Testis (tissue), 2 donors: ENCODE data around the gene NRCAM.

ENCODE experiments used
- CTCF ChIP-seq, 3 experiments: fragments of 450-650 bp in 2 of 3; fragments of 200-600 bp in 1 of 3; sonication (generic) in 1 of 3; IDR thresholded peaks; one replicate each; pipeline ENCODE4 v1.5.1; 2016 to 2019; ENCODE audit warnings: antibody characterized with exemption in 3 of 3, mild to moderate bottlenecking in 2 of 3, moderate library complexity in 1 of 3
- POLR2A ChIP-seq: fragments of 450-650 bp; IDR thresholded peaks from one replicate; pipeline ENCODE4 v1.6.1; 2017; ENCODE audit warnings: antibody characterized with exemption, mild to moderate bottlenecking, moderate library complexity

- no peak for TF ChIP-seq CTCF (IDR thresholded peaks at IDR 0.05)
- TF ChIP-seq POLR2A: no peak
Measured at GRCh38 chr7:108313086-108313485, 143.2 kb downstream of the NRCAM start.
